Effector CD4-positive, alpha-beta T cell (primary cell): ENCODE results near the gene NMNAT3.

Experiments used
- DNase-seq: peaks from one replicate; pipeline ENCODE4 v3.0.0-alpha.2; 2020

The NMNAT3 gene

GRCh38 chr3:139517321-139518065 is 160.3 kb downstream of the NMNAT3 start:
- DNase-seq = no peak

DNA sequence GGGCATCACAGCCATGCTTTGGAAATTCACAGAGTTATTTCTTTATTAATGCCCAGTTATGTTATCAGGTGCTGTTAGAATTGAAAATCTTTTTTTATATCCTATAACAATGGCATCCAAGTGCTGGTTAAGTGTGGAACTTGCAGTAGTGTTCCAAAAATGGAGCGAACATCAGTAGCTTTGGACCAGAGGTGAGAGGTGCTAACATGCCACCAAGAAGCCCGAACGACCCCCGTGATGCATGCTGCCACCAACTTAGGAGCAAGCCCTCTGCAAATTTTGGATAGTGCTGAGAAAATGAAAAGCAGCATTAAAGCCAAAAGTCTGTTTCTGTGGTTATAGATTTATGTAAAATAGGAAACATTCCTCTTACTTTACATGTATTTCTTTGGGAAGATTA is 163.0 kb downstream of the NMNAT3 start:
- no peak for DNase-seq
